ENCODE data around the gene NAPB. TPM values are rescaled to one million over a fixed set of nuclear protein-coding genes. Genes with fewer than 3 reads are reported as not detected.

NAPB gene
- polyA plus RNA-seq, 2 of the 4 experiments (the other 2 are of a cell fraction) = 6.2 to 12.7 TPM

DNA sequence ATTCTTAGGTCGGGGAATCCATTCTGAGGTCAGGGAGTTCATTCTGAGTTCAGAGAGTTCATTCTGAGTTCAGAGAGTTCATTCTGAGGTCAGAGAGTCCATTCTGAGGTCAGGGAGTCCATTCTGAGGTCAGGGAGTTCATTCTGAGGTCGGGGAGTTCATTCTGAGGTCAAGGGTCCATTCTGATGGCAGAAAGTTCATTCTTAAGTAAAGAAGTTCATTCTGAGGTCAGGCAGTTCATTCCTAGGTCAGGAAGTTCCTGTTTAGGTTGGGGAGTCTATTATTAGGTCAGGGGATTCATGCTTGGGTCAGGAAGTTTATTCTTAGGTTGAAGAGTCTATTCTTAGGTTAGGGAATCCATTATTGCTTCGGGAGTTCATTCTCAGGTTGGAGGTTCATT is 87.2 kb downstream of the NAPB start:
- H3K4me3 ChIP-seq = no peak overlapping the region
- no peak overlapping the region for H3K4me2 ChIP-seq
- H3K9me3 ChIP-seq = no peaks in the 10 kb centered on the region
- CTCF ChIA-PET = interaction anchor here (0.6 to 14.6 kb wide), 2 partner anchors 643 to 999 kb away, joined by 4 to 378 read pairs; no protein-coding TSS in a partner anchor
- POLR2A ChIA-PET = no interaction called here
- H3K27ac ChIP-seq = no peak overlapping the region
- DNase-seq (ENCODE audit: low read depth in 1 of 2, low spot score in 1 of 2) = no peak
- WGBS (ENCODE audit: missing lambda C conversion rate) = 10% methylated on average over 3 of the region's 3 CpGs
- ATAC-seq = no peak
- FAIRE-seq = no peak
- no peaks in the 10 kb centered on the region for H3K4me1 ChIP-seq
- TF ChIP-seq, protein P1, sequence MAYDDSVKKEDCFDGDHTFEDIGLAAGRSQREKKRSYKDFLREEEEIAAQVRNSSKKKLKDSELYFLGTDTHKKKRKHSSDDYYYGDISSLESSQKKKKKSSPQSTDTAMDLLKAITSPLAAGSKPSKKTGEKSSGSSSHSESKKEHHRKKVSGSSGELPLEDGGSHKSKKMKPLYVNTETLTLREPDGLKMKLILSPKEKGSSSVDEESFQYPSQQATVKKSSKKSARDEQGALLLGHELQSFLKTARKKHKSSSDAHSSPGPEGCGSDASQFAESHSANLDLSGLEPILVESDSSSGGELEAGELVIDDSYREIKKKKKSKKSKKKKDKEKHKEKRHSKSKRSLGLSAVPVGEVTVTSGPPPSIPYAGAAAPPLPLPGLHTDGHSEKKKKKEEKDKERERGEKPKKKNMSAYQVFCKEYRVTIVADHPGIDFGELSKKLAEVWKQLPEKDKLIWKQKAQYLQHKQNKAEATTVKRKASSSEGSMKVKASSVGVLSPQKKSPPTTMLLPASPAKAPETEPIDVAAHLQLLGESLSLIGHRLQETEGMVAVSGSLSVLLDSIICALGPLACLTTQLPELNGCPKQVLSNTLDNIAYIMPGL (CRISPR knock-in tag; IDR thresholded peaks at IDR 0.05; ENCODE audit: borderline replicate concordance) = no peak
- TF ChIP-seq, protein P2, sequence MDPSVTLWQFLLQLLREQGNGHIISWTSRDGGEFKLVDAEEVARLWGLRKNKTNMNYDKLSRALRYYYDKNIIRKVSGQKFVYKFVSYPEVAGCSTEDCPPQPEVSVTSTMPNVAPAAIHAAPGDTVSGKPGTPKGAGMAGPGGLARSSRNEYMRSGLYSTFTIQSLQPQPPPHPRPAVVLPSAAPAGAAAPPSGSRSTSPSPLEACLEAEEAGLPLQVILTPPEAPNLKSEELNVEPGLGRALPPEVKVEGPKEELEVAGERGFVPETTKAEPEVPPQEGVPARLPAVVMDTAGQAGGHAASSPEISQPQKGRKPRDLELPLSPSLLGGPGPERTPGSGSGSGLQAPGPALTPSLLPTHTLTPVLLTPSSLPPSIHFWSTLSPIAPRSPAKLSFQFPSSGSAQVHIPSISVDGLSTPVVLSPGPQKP (IDR thresholded peaks at IDR 0.05; ENCODE audit: low read depth, low read length) = no peak
- TF ChIP-seq EP300 (IDR thresholded peaks at IDR 0.05) (no peak), ESRRA (IDR thresholded peaks at IDR 0.05; ENCODE audit: borderline replicate concordance, low read length) (no peak), ZFP36 (IDR thresholded peaks at IDR 0.05; ENCODE audit: borderline replicate concordance, partially characterized antibody) (no peak), KDM1A (IDR thresholded peaks at IDR 0.05; ENCODE audit: low read depth) (no peak)
- TF ChIP-seq, protein P3, sequence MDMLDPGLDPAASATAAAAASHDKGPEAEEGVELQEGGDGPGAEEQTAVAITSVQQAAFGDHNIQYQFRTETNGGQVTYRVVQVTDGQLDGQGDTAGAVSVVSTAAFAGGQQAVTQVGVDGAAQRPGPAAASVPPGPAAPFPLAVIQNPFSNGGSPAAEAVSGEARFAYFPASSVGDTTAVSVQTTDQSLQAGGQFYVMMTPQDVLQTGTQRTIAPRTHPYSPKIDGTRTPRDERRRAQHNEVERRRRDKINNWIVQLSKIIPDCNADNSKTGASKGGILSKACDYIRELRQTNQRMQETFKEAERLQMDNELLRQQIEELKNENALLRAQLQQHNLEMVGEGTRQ (IDR thresholded peaks at IDR 0.05) = no peak

DNA sequence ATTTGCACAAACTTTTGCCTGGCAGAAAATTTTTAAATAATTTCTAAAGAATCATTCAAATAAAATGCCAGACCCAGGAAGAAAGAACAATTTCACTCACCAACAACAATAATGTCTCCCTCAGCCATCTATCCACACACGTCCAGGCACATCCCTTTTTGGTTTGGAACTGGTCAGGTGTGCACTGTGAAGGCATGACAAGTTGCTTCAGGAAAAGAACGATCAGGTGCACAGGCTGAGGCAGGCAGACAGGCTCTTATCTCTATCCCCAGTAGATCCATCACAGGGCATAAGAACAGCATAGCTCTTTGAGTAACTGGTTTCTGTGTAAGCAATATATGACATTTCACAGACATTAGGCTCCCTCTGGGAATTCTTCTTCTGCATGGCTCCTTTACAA is 88.8 kb downstream of the NAPB start:
- no peak for TF ChIP-seq MYC (IDR thresholded peaks at IDR 0.05; ENCODE audit: borderline replicate concordance, low read length)
- TF ChIP-seq, protein P4, sequence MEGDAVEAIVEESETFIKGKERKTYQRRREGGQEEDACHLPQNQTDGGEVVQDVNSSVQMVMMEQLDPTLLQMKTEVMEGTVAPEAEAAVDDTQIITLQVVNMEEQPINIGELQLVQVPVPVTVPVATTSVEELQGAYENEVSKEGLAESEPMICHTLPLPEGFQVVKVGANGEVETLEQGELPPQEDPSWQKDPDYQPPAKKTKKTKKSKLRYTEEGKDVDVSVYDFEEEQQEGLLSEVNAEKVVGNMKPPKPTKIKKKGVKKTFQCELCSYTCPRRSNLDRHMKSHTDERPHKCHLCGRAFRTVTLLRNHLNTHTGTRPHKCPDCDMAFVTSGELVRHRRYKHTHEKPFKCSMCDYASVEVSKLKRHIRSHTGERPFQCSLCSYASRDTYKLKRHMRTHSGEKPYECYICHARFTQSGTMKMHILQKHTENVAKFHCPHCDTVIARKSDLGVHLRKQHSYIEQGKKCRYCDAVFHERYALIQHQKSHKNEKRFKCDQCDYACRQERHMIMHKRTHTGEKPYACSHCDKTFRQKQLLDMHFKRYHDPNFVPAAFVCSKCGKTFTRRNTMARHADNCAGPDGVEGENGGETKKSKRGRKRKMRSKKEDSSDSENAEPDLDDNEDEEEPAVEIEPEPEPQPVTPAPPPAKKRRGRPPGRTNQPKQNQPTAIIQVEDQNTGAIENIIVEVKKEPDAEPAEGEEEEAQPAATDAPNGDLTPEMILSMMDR (IDR thresholded peaks at IDR 0.05) = no peak
- TF ChIP-seq RARB (CRISPR knock-in tag; IDR thresholded peaks at IDR 0.05) = no peak
- TF ChIP-seq NFE2L2 (conservative IDR thresholded peaks at IDR 0.05; ENCODE audit: low read length) = no peak
- TF ChIP-seq, protein P5, sequence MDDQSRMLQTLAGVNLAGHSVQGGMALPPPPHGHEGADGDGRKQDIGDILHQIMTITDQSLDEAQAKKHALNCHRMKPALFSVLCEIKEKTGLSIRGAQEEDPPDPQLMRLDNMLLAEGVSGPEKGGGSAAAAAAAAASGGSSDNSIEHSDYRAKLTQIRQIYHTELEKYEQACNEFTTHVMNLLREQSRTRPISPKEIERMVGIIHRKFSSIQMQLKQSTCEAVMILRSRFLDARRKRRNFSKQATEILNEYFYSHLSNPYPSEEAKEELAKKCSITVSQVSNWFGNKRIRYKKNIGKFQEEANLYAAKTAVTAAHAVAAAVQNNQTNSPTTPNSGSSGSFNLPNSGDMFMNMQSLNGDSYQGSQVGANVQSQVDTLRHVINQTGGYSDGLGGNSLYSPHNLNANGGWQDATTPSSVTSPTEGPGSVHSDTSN (IDR thresholded peaks at IDR 0.05) = no peak
- TF ChIP-seq, protein P6, sequence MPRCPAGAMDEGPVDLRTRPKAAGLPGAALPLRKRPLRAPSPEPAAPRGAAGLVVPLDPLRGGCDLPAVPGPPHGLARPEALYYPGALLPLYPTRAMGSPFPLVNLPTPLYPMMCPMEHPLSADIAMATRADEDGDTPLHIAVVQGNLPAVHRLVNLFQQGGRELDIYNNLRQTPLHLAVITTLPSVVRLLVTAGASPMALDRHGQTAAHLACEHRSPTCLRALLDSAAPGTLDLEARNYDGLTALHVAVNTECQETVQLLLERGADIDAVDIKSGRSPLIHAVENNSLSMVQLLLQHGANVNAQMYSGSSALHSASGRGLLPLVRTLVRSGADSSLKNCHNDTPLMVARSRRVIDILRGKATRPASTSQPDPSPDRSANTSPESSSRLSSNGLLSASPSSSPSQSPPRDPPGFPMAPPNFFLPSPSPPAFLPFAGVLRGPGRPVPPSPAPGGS (IDR thresholded peaks at IDR 0.05) = no peak
- TF ChIP-seq CEBPB (IDR thresholded peaks at IDR 0.05) = no peak
- TF ChIP-seq HDAC2 (IDR thresholded peaks at IDR 0.05) = no peak
- TF ChIP-seq CHD4 (IDR thresholded peaks at IDR 0.05; ENCODE audit: borderline replicate concordance) = no peak
- TF ChIP-seq TP53 (CRISPR knock-in tag; IDR thresholded peaks at IDR 0.05) = no peak
- TF ChIP-seq HOXB5 (CRISPR knock-in tag; IDR thresholded peaks at IDR 0.05) = no peak
- no peak for TF ChIP-seq POLR2A (IDR thresholded peaks at IDR 0.05; ENCODE audit: low read length)
- no peak for TF ChIP-seq CHD2 (IDR thresholded peaks at IDR 0.05; ENCODE audit: low read length, partially characterized antibody)
- TF ChIP-seq, protein P1 (CRISPR knock-in tag; IDR thresholded peaks at IDR 0.05; ENCODE audit: borderline replicate concordance) = no peak
- no peak for TF ChIP-seq ZNF302 (CRISPR knock-in tag; IDR thresholded peaks at IDR 0.05)
- CTCF ChIA-PET = interaction anchor here (0.7 to 4.3 kb wide), 5 partner anchors 9 to 641 kb away, joined by 3 to 35 read pairs (median 4); no protein-coding TSS in a partner anchor
- no peak for ATAC-seq
- Histone ChIP-seq H3K4me2 (no peak overlapping the region), H3K27ac (no peak overlapping the region), H3K4me1 (no peaks in the 10 kb centered on the region), H3K9me3 (no peaks in the 10 kb centered on the region), H3K4me3 (no peak overlapping the region)
- WGBS (ENCODE audit: missing lambda C conversion rate) = 2% methylated on average over 2 of the region's 2 CpGs
- POLR2A ChIA-PET = interaction anchor here (1.5 kb wide), 1 partner anchor 18 kb away, joined by 7 read pairs; the partner anchor contains the start of gene NXT1
- no peak for DNase-seq (ENCODE audit: low read depth in 1 of 2, low spot score in 1 of 2)
- FAIRE-seq = no peak

Measured in A549 (cell line).